ENCODE data around the gene SUMO2. TPM values are rescaled to one million over a fixed set of nuclear protein-coding genes. Genes with fewer than 3 reads are reported as not detected.
"Not testable (repeated sequence)": the region's sequence is repeated elsewhere in the genome, so short reads cannot be mapped to it uniquely, and the experiment has no call there.

The SUMO2 gene
- total RNA-seq, 1 experiment from 2014 or later = 616 TPM

GRCh38 chr17:75208161-75208560 lies 25.4 kb upstream of the SUMO2 start:
- BruUV-seq (replicated peaks) = no TSS peak
- no peak for ATAC-seq
- Histone ChIP-seq H3K27ac (ENCODE audit: low read length) (no peak overlapping the region), H3K4me3 (ENCODE audit: low read depth in 2 of 2, low read length in 2 of 2) (no peak overlapping the region), H3K36me3 (ENCODE audit: control insufficient read depth, insufficient read depth, low read length) (peaks cover 16% of the 10 kb centered on the region), H3K4me1 (ENCODE audit: control insufficient read depth, insufficient read depth, low read length) (no peaks in the 10 kb centered on the region), H3K27me3 (ENCODE audit: control insufficient read depth, insufficient read depth, low read length) (no peaks in the 10 kb centered on the region), H3K9me3 (ENCODE audit: control insufficient read depth, insufficient read depth, low read depth, low read length) (no peaks in the 10 kb centered on the region)
- ChIA-PET CTCF (no interaction called here), POLR2A (no interaction called here)
- intact Hi-C loops (cut with micrococcal nuclease; ENCODE audit: unreplicated experiment) (no loop called here), in situ Hi-C loops (cut with HindIII; ENCODE audit: low pct_unique_long_range_greater_than_20kb, low sequenced_read_pairs) (no loop called here)
- no peak for DNase-seq (ENCODE audit: low read depth, low spot score)
- TF ChIP-seq TCF7L2 (IDR thresholded peaks at IDR 0.05; ENCODE audit: low read depth, low read length) (no peak), POLR2AphosphoS5 (IDR thresholded peaks at IDR 0.05; ENCODE audit: low read depth, low read length) (no peak), REST (IDR thresholded peaks at IDR 0.05; ENCODE audit: insufficient read depth in 1 of 2, low read depth in 2 of 2, low read length in 1 of 2) (no peak), CTCF (IDR thresholded peaks at IDR 0.05) (no peak), SIN3A (IDR thresholded peaks at IDR 0.05; ENCODE audit: borderline replicate concordance, insufficient read depth, low read depth, low read length) (no peak)

- ATAC-seq (no peak), DNase-seq (ENCODE audit: low read depth, low spot score) (no peak)
- Histone ChIP-seq H3K4me3 (ENCODE audit: low read depth in 2 of 2, low read length in 2 of 2) (no peak overlapping the region), H3K36me3 (ENCODE audit: control insufficient read depth, insufficient read depth, low read length) (peaks cover 16% of the 10 kb centered on the region), H3K4me1 (ENCODE audit: control insufficient read depth, insufficient read depth, low read length) (no peaks in the 10 kb centered on the region), H3K9me3 (ENCODE audit: control insufficient read depth, insufficient read depth, low read depth, low read length) (no peaks in the 10 kb centered on the region), H3K27me3 (ENCODE audit: control insufficient read depth, insufficient read depth, low read length) (no peaks in the 10 kb centered on the region), H3K27ac (ENCODE audit: low read length) (no peak overlapping the region)
- ChIA-PET POLR2A (interaction anchor here (0.6 kb wide), 1 partner anchor 50 kb away, joined by 6 read pairs; no protein-coding TSS in a partner anchor), CTCF (no interaction called here)
- in situ Hi-C loops (cut with HindIII; ENCODE audit: low pct_unique_long_range_greater_than_20kb, low sequenced_read_pairs) (no loop called here), intact Hi-C loops (cut with micrococcal nuclease; ENCODE audit: unreplicated experiment) (no loop called here)
- no TSS peak for BruUV-seq (replicated peaks)
- TF ChIP-seq CTCF (IDR thresholded peaks at IDR 0.05) = no peak
- no peak for TF ChIP-seq REST (IDR thresholded peaks at IDR 0.05; ENCODE audit: insufficient read depth in 1 of 2, low read depth in 2 of 2, low read length in 1 of 2)
- no peak for TF ChIP-seq SIN3A (IDR thresholded peaks at IDR 0.05; ENCODE audit: borderline replicate concordance, insufficient read depth, low read depth, low read length)
- no peak for TF ChIP-seq POLR2AphosphoS5 (IDR thresholded peaks at IDR 0.05; ENCODE audit: low read depth, low read length)
- no peak for TF ChIP-seq TCF7L2 (IDR thresholded peaks at IDR 0.05; ENCODE audit: low read depth, low read length)
These were observed 25.0 kb upstream of the SUMO2 start for GRCh38 chr17:75207760-75208159.

GRCh38 chr17:75207050-75207407 lies 24.3 kb upstream of the SUMO2 start:
- BruUV-seq (replicated peaks); in situ Hi-C loops (cut with HindIII; ENCODE audit: low pct_unique_long_range_greater_than_20kb, low sequenced_read_pairs): not testable (repeated sequence)

More at GRCh38 chr17:75207050-75207407, 24.3 kb upstream of the SUMO2 start:
- H3K9me3 ChIP-seq (ENCODE audit: control insufficient read depth, insufficient read depth, low read depth, low read length); ATAC-seq; intact Hi-C loops (cut with micrococcal nuclease; ENCODE audit: unreplicated experiment); H3K4me1 ChIP-seq (ENCODE audit: control insufficient read depth, insufficient read depth, low read length); H3K27me3 ChIP-seq (ENCODE audit: control insufficient read depth, insufficient read depth, low read length); DNase-seq (ENCODE audit: low read depth, low spot score); CTCF ChIA-PET: not testable (repeated sequence)
- Histone ChIP-seq H3K27ac (ENCODE audit: low read length) (peak overlapping the region; percentile 95), H3K36me3 (ENCODE audit: control insufficient read depth, insufficient read depth, low read length) (peaks cover 16% of the 10 kb centered on the region), H3K4me3 (ENCODE audit: low read depth in 2 of 2, low read length in 2 of 2) (peak overlapping the region; percentile 89 to 95)
- POLR2A ChIA-PET = interaction anchor here (0.6 kb wide), 2 partner anchors 35 to 54 kb away, joined by 3 to 4 read pairs; no protein-coding TSS in a partner anchor
